GM12878 (cell line): ENCODE measurements around the gene MZB1. TPM values are rescaled to one million over a fixed set of nuclear protein-coding genes. Genes with fewer than 3 reads are reported as not detected.

Source experiments
- CEBPZ ChIP-seq: fragments of 150-350 bp; IDR thresholded peaks from 2 replicates; pipeline ENCODE4 v1.6.1; 2016; ENCODE audit warnings: low read depth, low read length
- CREM ChIP-seq: IDR thresholded peaks from 2 replicates; pipeline ENCODE4 v1.6.1; 2014; ENCODE audit warnings: antibody characterized with exemption, low read depth
- EP300 ChIP-seq, 2 experiments: fragments of 150-350 bp in 1 of 2; IDR thresholded peaks; 2 replicates each; pipeline ENCODE4 v1.6.1; 2011 to 2012; ENCODE audit warnings: low read depth in 2 of 2, low read length in 2 of 2, borderline replicate concordance in 1 of 2, improper control_type of control experiment in 1 of 2, inconsistent platforms in 1 of 2; ENCODE audit not compliant: control insufficient read depth in 1 of 2
- HDGF ChIP-seq: fragments of 450-650 bp; IDR thresholded peaks from 2 replicates; pipeline ENCODE4 v1.6.1; 2016; ENCODE audit warnings: antibody characterized with exemption
- KDM1A ChIP-seq: fragments of 200-600 bp; sonication (generic); IDR thresholded peaks from 2 replicates; pipeline ENCODE4 v1.6.1; 2016; ENCODE audit warnings: borderline replicate concordance
- KLF5 ChIP-seq: fragments of 450-650 bp; IDR thresholded peaks from 2 replicates; pipeline ENCODE4 v1.6.1; 2014; ENCODE audit warnings: mild to moderate bottlenecking; ENCODE audit not compliant: partially characterized antibody
- MXI1 ChIP-seq: fragments of 150-350 bp; IDR thresholded peaks from 2 replicates; pipeline ENCODE4 v1.6.1; 2011; ENCODE audit warnings: low read depth, mild to moderate bottlenecking, inconsistent platforms, low read length, improper control_type of control experiment
- NBN ChIP-seq: fragments of 450-650 bp; IDR thresholded peaks from 2 replicates; pipeline ENCODE4 v1.6.1; 2016
- PAX8 ChIP-seq: fragments of 450-650 bp; IDR thresholded peaks from 2 replicates; pipeline ENCODE4 v1.6.1; 2017; ENCODE audit warnings: mild to moderate bottlenecking, moderate library complexity
- SMAD5 ChIP-seq: IDR thresholded peaks from 2 replicates; pipeline ENCODE4 v1.6.1; 2016; ENCODE audit warnings: antibody characterized with exemption, low read depth
- TCF3 ChIP-seq: IDR thresholded peaks from 2 replicates; pipeline ENCODE4 v1.6.1; 2012; ENCODE audit warnings: low read depth, mild to moderate bottlenecking, low read length, borderline replicate concordance; ENCODE audit not compliant: insufficient read depth
- USF1 ChIP-seq: IDR thresholded peaks from 2 replicates; pipeline ENCODE4 v1.6.1; 2011; ENCODE audit warnings: borderline replicate concordance, low read depth, mild to moderate bottlenecking, moderate library complexity, mixed read lengths, low read length; ENCODE audit not compliant: insufficient read depth; ENCODE audit errors: extremely low read length
- WRNIP1 ChIP-seq: IDR thresholded peaks from 2 replicates; pipeline ENCODE4 v1.6.1; 2011; ENCODE audit warnings: low read depth, low read length, improper control_type of control experiment, borderline replicate concordance
- YY1 ChIP-seq: IDR thresholded peaks from 2 replicates; pipeline ENCODE4 v1.6.1; 2011; ENCODE audit warnings: low read depth, mild to moderate bottlenecking, low read length
- ZBED1 ChIP-seq: IDR thresholded peaks from 2 replicates; pipeline ENCODE4 v1.6.1; 2016; ENCODE audit warnings: borderline replicate concordance
- ZNF24 ChIP-seq: fragments of 450-650 bp; IDR thresholded peaks from 2 replicates; pipeline ENCODE4 v1.6.1; 2017; ENCODE audit warnings: antibody characterized with exemption, mild to moderate bottlenecking
- polyA plus RNA-seq, 11 experiments: library from polyadenylated mRNA; depleted of rRNA in 4 of 11; unstranded in 6 of 11; stranded (reverse) in 5 of 11; fragments of >200 nt; fragmentation: Nextera tagmentation in 4 of 11; fragmentation: Illumina TruSeq in 1 of 11; extraction: Ambion mirVana in 4 of 11; extraction: Trizol in 1 of 11; gene quantifications; 1 replicate in 1 of 11; 2 replicates in 10 of 11; pipeline versions ENCODE4 v1.2.1 to v1.2.3, GENCODE V29; 2011 to 2016; ENCODE audit warnings: inconsistent platforms in 2 of 11, missing spikeins in 2 of 11, low read depth in 1 of 11
- total RNA-seq, 4 experiments: library from RNA; depleted of rRNA in 3 of 4; stranded (reverse); fragments of >200 nt in 3 of 4; fragmentation: Illumina TruSeq in 1 of 4; extraction: Trizol in 1 of 4; gene quantifications; 2 replicates each; pipeline versions ENCODE4 v1.2.1 to v1.2.3, GENCODE V29; 2013 to 2021
- TF ChIP-seq, protein P1 (sequence below): IDR thresholded peaks from 2 replicates; pipeline ENCODE4 v1.6.1; 2012; ENCODE audit warnings: improper control_type of control experiment, low read depth, low read length; ENCODE audit not compliant: insufficient replicate concordance

MZB1 gene
- total and polyA plus RNA-seq, 10 of the 15 experiments (the other 5 are each of a cell fraction or from before 2014, with no cell fraction given), result 19.3 to 406 (median 188) TPM

- TF ChIP-seq MXI1, result no peak
- peak; percentile 86; the same call in 1 of the 2 replicates for TF ChIP-seq HDGF
- TF ChIP-seq KDM1A, result no peak
- TF ChIP-seq, protein P1, sequence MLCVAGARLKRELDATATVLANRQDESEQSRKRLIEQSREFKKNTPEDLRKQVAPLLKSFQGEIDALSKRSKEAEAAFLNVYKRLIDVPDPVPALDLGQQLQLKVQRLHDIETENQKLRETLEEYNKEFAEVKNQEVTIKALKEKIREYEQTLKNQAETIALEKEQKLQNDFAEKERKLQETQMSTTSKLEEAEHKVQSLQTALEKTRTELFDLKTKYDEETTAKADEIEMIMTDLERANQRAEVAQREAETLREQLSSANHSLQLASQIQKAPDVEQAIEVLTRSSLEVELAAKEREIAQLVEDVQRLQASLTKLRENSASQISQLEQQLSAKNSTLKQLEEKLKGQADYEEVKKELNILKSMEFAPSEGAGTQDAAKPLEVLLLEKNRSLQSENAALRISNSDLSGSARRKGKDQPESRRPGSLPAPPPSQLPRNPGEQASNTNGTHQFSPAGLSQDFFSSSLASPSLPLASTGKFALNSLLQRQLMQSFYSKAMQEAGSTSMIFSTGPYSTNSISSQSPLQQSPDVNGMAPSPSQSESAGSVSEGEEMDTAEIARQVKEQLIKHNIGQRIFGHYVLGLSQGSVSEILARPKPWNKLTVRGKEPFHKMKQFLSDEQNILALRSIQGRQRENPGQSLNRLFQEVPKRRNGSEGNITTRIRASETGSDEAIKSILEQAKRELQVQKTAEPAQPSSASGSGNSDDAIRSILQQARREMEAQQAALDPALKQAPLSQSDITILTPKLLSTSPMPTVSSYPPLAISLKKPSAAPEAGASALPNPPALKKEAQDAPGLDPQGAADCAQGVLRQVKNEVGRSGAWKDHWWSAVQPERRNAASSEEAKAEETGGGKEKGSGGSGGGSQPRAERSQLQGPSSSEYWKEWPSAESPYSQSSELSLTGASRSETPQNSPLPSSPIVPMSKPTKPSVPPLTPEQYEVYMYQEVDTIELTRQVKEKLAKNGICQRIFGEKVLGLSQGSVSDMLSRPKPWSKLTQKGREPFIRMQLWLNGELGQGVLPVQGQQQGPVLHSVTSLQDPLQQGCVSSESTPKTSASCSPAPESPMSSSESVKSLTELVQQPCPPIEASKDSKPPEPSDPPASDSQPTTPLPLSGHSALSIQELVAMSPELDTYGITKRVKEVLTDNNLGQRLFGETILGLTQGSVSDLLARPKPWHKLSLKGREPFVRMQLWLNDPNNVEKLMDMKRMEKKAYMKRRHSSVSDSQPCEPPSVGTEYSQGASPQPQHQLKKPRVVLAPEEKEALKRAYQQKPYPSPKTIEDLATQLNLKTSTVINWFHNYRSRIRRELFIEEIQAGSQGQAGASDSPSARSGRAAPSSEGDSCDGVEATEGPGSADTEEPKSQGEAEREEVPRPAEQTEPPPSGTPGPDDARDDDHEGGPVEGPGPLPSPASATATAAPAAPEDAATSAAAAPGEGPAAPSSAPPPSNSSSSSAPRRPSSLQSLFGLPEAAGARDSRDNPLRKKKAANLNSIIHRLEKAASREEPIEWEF, result no peak
- no peak for TF ChIP-seq ZNF24
- no peak for TF ChIP-seq TCF3
- peak; percentile 41 for TF ChIP-seq KLF5
- no peak for TF ChIP-seq CEBPZ
- no peak for TF ChIP-seq PAX8
- TF ChIP-seq WRNIP1, result no peak
- TF ChIP-seq NBN, result peak; percentile 81
- no peak for TF ChIP-seq EP300 (IDR thresholded peaks at IDR 0.05; ENCODE audit: borderline replicate concordance in 1 of 2, control insufficient read depth in 1 of 2, low read depth in 2 of 2, low read length in 2 of 2)
- TF ChIP-seq YY1, result peak; percentile 63; the same call in 1 of the 2 replicates
- TF ChIP-seq ZBED1, result no peak
- peak; percentile 84 for TF ChIP-seq CREM
- no peak for TF ChIP-seq USF1
- peak; percentile 64; the same call in 1 of the 2 replicates for TF ChIP-seq SMAD5
These were observed 49.5 kb upstream of the MZB1 start, which contains the start of gene DNAJC18 (continued) for GRCh38 chr5:139439013-139439903.
